ENCODE data around the gene VDR.

The VDR gene

DNA sequence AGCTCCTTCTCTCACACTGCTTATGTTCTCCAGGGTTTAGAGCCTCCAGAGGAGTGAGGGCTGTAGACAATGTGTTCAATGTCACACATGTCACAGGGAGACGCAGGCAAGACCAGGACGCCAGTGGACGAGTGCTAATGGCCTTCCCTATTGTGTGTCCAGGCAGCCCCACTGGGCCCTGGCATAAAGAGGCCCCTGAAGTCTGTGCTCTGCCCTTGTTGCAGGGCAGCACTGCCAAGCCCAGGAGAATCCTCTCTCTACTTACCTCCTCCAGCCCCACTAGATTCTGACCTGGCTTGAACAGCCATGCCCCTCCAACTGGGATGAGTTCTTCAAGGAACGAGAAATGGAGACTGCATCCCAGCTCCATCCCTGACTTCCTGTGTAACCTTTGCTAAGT lies 33.8 kb upstream of the VDR start:
- TF ChIP-seq, protein P1, sequence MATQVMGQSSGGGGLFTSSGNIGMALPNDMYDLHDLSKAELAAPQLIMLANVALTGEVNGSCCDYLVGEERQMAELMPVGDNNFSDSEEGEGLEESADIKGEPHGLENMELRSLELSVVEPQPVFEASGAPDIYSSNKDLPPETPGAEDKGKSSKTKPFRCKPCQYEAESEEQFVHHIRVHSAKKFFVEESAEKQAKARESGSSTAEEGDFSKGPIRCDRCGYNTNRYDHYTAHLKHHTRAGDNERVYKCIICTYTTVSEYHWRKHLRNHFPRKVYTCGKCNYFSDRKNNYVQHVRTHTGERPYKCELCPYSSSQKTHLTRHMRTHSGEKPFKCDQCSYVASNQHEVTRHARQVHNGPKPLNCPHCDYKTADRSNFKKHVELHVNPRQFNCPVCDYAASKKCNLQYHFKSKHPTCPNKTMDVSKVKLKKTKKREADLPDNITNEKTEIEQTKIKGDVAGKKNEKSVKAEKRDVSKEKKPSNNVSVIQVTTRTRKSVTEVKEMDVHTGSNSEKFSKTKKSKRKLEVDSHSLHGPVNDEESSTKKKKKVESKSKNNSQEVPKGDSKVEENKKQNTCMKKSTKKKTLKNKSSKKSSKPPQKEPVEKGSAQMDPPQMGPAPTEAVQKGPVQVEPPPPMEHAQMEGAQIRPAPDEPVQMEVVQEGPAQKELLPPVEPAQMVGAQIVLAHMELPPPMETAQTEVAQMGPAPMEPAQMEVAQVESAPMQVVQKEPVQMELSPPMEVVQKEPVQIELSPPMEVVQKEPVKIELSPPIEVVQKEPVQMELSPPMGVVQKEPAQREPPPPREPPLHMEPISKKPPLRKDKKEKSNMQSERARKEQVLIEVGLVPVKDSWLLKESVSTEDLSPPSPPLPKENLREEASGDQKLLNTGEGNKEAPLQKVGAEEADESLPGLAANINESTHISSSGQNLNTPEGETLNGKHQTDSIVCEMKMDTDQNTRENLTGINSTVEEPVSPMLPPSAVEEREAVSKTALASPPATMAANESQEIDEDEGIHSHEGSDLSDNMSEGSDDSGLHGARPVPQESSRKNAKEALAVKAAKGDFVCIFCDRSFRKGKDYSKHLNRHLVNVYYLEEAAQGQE (IDR thresholded peaks at IDR 0.05; ENCODE audit: insufficient read depth in 1 of 2, low read depth in 2 of 2, low read length in 2 of 2): no peak
- TF ChIP-seq TAF1 (IDR thresholded peaks at IDR 0.05; ENCODE audit: borderline replicate concordance, insufficient read depth, low read length) (no peak), SIN3A (IDR thresholded peaks at IDR 0.05; ENCODE audit: borderline replicate concordance, insufficient read depth, low read length) (no peak), FOXP2 (optimal IDR thresholded peaks at IDR 0.05; ENCODE audit: borderline replicate concordance, extremely low read depth, extremely low read length, insufficient read depth) (no peak), POLR2AphosphoS5 (IDR thresholded peaks at IDR 0.05; ENCODE audit: low read depth, low read length) (no peak)

DNA sequence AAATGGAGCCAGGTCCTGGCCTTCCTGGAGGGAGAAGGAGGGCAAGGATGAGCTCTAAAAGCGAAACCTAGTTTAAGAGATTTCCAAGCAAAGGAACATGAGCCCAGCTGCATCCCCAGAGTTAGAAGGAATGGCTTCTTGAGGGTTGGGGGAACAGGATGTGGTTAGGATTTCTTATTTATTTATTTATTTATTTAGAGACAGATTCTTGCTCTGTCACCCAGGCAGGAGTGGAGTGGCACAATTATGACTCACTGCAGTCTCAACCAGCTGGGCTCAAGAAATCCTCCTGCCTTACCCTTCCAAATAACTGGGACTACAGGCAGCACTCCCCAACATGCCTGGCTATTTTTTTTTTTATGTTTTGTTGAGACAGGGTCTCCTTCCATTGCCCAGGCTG lies 33.3 kb upstream of the VDR start:
- TF ChIP-seq TAF1 (IDR thresholded peaks at IDR 0.05; ENCODE audit: borderline replicate concordance, insufficient read depth, low read length) (no peak), SIN3A (IDR thresholded peaks at IDR 0.05; ENCODE audit: borderline replicate concordance, insufficient read depth, low read length) (no peak), FOXP2 (optimal IDR thresholded peaks at IDR 0.05; ENCODE audit: borderline replicate concordance, extremely low read depth, extremely low read length, insufficient read depth) (no peak), POLR2AphosphoS5 (IDR thresholded peaks at IDR 0.05; ENCODE audit: low read depth, low read length) (no peak)
- TF ChIP-seq, protein P1 (IDR thresholded peaks at IDR 0.05; ENCODE audit: insufficient read depth in 1 of 2, low read depth in 2 of 2, low read length in 2 of 2): no peak

DNA sequence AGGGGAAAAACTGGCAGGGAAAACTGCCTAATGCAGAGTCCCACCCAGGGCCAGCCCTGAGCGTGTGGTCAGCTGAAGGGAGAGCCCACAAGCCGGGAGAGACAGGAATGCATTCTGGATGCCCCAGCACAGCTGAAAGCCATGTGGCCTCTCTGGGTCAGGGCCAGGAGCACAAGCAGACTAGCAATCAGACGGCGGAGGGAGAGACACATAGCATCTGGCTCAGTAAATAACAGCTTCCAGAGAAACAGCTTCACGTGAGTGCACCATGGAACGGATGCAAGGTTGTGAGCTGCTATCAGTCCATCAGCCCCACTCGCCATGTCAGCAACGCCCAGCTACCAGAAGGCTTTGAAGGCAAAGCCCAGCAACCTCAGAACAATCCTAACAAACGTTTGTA lies 30.4 kb upstream of the VDR start:
- TF ChIP-seq POLR2AphosphoS5 (IDR thresholded peaks at IDR 0.05; ENCODE audit: low read depth, low read length): no peak
- no peak for TF ChIP-seq SIN3A (IDR thresholded peaks at IDR 0.05; ENCODE audit: borderline replicate concordance, insufficient read depth, low read length)
- peak; percentile 24 for TF ChIP-seq FOXP2 (optimal IDR thresholded peaks at IDR 0.05; ENCODE audit: borderline replicate concordance, extremely low read depth, extremely low read length, insufficient read depth)
- TF ChIP-seq, protein P1 (IDR thresholded peaks at IDR 0.05; ENCODE audit: insufficient read depth in 1 of 2, low read depth in 2 of 2, low read length in 2 of 2): no peak
- no peak for TF ChIP-seq TAF1 (IDR thresholded peaks at IDR 0.05; ENCODE audit: borderline replicate concordance, insufficient read depth, low read length)

DNA sequence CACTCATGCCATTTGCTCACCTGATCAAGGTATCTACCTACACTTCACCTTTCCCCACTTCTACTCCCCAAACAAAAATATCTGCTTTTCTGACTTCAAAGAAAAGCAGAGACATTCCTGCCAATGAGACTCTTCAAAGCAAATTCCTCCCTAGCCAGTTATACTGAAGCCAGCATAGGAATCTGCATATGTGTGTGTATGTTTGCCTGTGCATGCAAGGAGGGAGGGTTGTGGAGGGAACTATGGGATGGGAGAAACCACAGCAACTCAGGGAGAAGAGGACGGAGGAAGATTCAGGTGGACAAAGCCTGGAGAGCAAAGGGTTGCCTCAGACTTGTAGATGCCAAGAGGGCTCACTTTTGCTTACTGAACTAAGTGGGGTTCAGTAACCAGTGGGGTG lies 26.4 kb upstream of the VDR start:
- no peak for TF ChIP-seq FOXP2 (optimal IDR thresholded peaks at IDR 0.05; ENCODE audit: borderline replicate concordance, extremely low read depth, extremely low read length, insufficient read depth)
- TF ChIP-seq POLR2AphosphoS5 (IDR thresholded peaks at IDR 0.05; ENCODE audit: low read depth, low read length): no peak
- TF ChIP-seq, protein P1 (IDR thresholded peaks at IDR 0.05; ENCODE audit: insufficient read depth in 1 of 2, low read depth in 2 of 2, low read length in 2 of 2): no peak
- TF ChIP-seq SIN3A (IDR thresholded peaks at IDR 0.05; ENCODE audit: borderline replicate concordance, insufficient read depth, low read length): no peak
- no peak for TF ChIP-seq TAF1 (IDR thresholded peaks at IDR 0.05; ENCODE audit: borderline replicate concordance, insufficient read depth, low read length)

DNA sequence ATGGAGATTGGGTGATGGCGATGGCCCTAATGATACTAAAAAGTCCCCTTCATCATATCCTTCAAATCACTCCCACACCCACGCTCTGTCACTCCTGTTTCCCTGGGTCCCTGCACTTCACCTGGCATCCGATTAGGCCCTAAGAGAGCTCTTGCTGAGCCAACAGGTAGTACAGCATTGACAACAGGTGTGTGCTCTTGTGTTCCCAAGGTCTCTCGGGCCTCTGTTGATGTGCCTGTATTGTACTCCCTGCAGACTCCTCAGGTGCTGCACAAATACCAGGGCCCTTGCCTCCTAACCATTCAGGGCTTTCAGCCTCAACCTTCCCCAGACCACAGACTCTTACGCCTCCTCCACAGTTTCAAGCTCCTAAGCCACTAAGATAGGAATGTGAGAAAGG lies 25.8 kb upstream of the VDR start:
- TF ChIP-seq TAF1 (IDR thresholded peaks at IDR 0.05; ENCODE audit: borderline replicate concordance, insufficient read depth, low read length) (no peak), SIN3A (IDR thresholded peaks at IDR 0.05; ENCODE audit: borderline replicate concordance, insufficient read depth, low read length) (no peak), POLR2AphosphoS5 (IDR thresholded peaks at IDR 0.05; ENCODE audit: low read depth, low read length) (no peak), FOXP2 (optimal IDR thresholded peaks at IDR 0.05; ENCODE audit: borderline replicate concordance, extremely low read depth, extremely low read length, insufficient read depth) (no peak)
- TF ChIP-seq, protein P1 (IDR thresholded peaks at IDR 0.05; ENCODE audit: insufficient read depth in 1 of 2, low read depth in 2 of 2, low read length in 2 of 2): no peak
